AG04450 (cell line): Measurements from ENCODE around the gene SPA17. TPM values are rescaled to one million over a fixed set of nuclear protein-coding genes. Genes with fewer than 3 reads are reported as not detected.

Source experiments
- CTCF ChIA-PET: fragments of 300-600, 350-600 bp; formaldehyde crosslinking; extraction: SDS; loops from one replicate; lab custom pipeline; 2022; ENCODE audit warnings: antibody characterized with exemption, inconsistent platforms; lab: Charles Lee
- POLR2A ChIA-PET: fragments of 350-600 bp; formaldehyde crosslinking; extraction: SDS; loops from one replicate; lab custom pipeline; 2021; ENCODE audit warnings: antibody characterized with exemption, inconsistent platforms; lab: Yijun Ruan, JAX
- DNase-seq: peaks from one replicate; pipeline ENCODE4 v3.0.0-alpha.2; 2011; ENCODE audit warnings: low read depth, low spot score
- H3K27ac ChIP-seq: one replicate; pipeline ENCODE4 v1.5.1; 2012; ENCODE audit warnings: low read depth, low read length, control low read depth
- H3K27me3 ChIP-seq: one replicate; pipeline ENCODE4 v1.6.0; 2012; ENCODE audit warnings: low read length; ENCODE audit not compliant: control insufficient read depth, insufficient read depth
- H3K4me3 ChIP-seq: 2 replicates; pipeline ENCODE4 v1.5.1; 2011; ENCODE audit warnings: mild to moderate bottlenecking, low read depth, low read length, control low read depth
- H3K9me3 ChIP-seq: 2 replicates; pipeline ENCODE4 v1.5.1; 2012; ENCODE audit warnings: low read length; ENCODE audit not compliant: control insufficient read depth, insufficient read depth
- CTCF ChIP-seq: IDR thresholded peaks from 2 replicates; pipeline ENCODE4 v1.5.1; 2011; ENCODE audit warnings: low read depth, low read length, control low read depth, inconsistent platforms
- polyA plus RNA-seq: library from polyadenylated mRNA; depleted of rRNA; stranded (reverse); fragments of >200 nt; gene quantifications from 2 replicates; pipeline ENCODE4 v1.2.3, GENCODE V29; 2011

SPA17 gene
- polyA plus RNA-seq, 1 experiment: 8.4 TPM

- no peak for TF ChIP-seq CTCF
- ChIA-PET POLR2A (interaction anchor here (0.6 kb wide), 1 partner anchor 20 kb away, joined by 3 read pairs; no protein-coding TSS in a partner anchor), CTCF (interaction anchor here (0.5 to 1.2 kb wide), 5 partner anchors 14 to 674 kb away, joined by 3 to 5 read pairs (median 4); partner anchors contain the start of gene NRGN)
- H3K9me3 ChIP-seq: no peaks in the 10 kb centered on the region
- no peak for DNase-seq
- H3K4me3 ChIP-seq: no peak overlapping the region
- peaks cover 20% of the 10 kb centered on the region for H3K27me3 ChIP-seq
- H3K27ac ChIP-seq: no peak overlapping the region
Measured at GRCh38 chr11:124724979-124725718, 51.4 kb downstream of the SPA17 start.

- Histone ChIP-seq H3K27ac (no peak overlapping the region), H3K4me3 (no peak overlapping the region), H3K9me3 (no peaks in the 10 kb centered on the region), H3K27me3 (peaks cover 15% of the 10 kb centered on the region)
- TF ChIP-seq CTCF: no peak
- ChIA-PET CTCF (interaction anchor here (0.6 to 1.2 kb wide), 4 partner anchors 112 to 674 kb away, joined by 3 to 4 read pairs (median 3); no protein-coding TSS in a partner anchor), POLR2A (no interaction called here)
- DNase-seq: no peak
Measured at GRCh38 chr11:124725719-124726105, 52.0 kb downstream of the SPA17 start.

GRCh38 chr11:124727474-124727873, 53.8 kb downstream of the SPA17 start:
- Histone ChIP-seq H3K4me3 (no peak overlapping the region), H3K27me3 (peaks cover 5% of the 10 kb centered on the region), H3K27ac (no peak overlapping the region), H3K9me3 (no peaks in the 10 kb centered on the region)
- ChIA-PET POLR2A (no interaction called here), CTCF (interaction anchor here (1.0 kb wide), 1 partner anchor 149 kb away, joined by 3 read pairs; no protein-coding TSS in a partner anchor)
- DNase-seq: no peak
- TF ChIP-seq CTCF: no peak

- H3K27ac ChIP-seq: no peak overlapping the region
- peaks cover 5% of the 10 kb centered on the region for H3K27me3 ChIP-seq
- TF ChIP-seq CTCF: no peak
- no peak for DNase-seq
- no peak overlapping the region for H3K4me3 ChIP-seq
- POLR2A ChIA-PET: no interaction called here
- CTCF ChIA-PET: interaction anchor here (1.0 kb wide), 1 partner anchor 148 kb away, joined by 3 read pairs; no protein-coding TSS in a partner anchor
- no peaks in the 10 kb centered on the region for H3K9me3 ChIP-seq
Measured at GRCh38 chr11:124728134-124728533, 54.4 kb downstream of the SPA17 start.

- TF ChIP-seq CTCF: no peak
- DNase-seq: no peak
- Histone ChIP-seq H3K27ac (no peak overlapping the region), H3K9me3 (no peaks in the 10 kb centered on the region), H3K27me3 (no peaks in the 10 kb centered on the region), H3K4me3 (no peak overlapping the region)
- POLR2A ChIA-PET: no interaction called here
- CTCF ChIA-PET: interaction anchor here (0.6 kb wide), 1 partner anchor 41 kb away, joined by 3 read pairs; no protein-coding TSS in a partner anchor
Measured at GRCh38 chr11:124729571-124729970, 55.9 kb downstream of the SPA17 start.
